Inferior parietal cortex (tissue), 1 donor: Measurements from ENCODE around the gene EIF4E2.
"Not testable (repeated sequence)": the region's sequence is repeated elsewhere in the genome, so short reads cannot be mapped to it uniquely, and the experiment has no call there.

Experiments used
- DNase-seq: peaks from one replicate; pipeline ENCODE4 v3.0.0-alpha.2; 2016; ENCODE audit errors: extremely low spot score

EIF4E2 gene

GRCh38 chr2:232521959-232522622, 28.4 kb upstream of the EIF4E2 start:
- DNase-seq, result peak; percentile 52

GRCh38 chr2:232522623-232523401, 27.7 kb upstream of the EIF4E2 start:
- no peak for DNase-seq

- DNase-seq, result no peak
Measured at GRCh38 chr2:232523402-232523681, 27.1 kb upstream of the EIF4E2 start.

GRCh38 chr2:232523682-232524597, 26.5 kb upstream of the EIF4E2 start:
- no peak for DNase-seq

- no peak for DNase-seq
Measured at GRCh38 chr2:232524771-232525170, 25.7 kb upstream of the EIF4E2 start.

DNA sequence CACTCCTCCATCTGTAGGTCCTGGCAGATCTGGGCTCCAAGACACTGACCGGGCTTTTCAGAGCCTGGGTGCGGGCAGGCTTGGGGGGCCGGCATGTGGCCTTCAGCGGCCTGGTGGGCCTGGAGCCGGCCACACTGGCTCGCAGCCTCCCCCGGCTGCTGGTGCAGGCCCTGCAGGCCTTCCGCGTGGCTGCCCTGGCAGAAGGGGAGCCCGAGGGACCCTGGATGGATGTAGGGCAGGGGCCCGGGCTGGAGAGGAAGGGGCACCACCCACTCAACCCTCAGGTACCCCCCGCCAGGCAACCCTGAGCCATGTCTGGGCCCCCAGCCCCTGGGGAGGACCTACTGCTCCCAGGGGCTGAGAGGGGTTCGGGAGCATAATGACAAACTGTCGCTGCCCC, 25.3 kb upstream of the EIF4E2 start:
- no peak for DNase-seq

DNA sequence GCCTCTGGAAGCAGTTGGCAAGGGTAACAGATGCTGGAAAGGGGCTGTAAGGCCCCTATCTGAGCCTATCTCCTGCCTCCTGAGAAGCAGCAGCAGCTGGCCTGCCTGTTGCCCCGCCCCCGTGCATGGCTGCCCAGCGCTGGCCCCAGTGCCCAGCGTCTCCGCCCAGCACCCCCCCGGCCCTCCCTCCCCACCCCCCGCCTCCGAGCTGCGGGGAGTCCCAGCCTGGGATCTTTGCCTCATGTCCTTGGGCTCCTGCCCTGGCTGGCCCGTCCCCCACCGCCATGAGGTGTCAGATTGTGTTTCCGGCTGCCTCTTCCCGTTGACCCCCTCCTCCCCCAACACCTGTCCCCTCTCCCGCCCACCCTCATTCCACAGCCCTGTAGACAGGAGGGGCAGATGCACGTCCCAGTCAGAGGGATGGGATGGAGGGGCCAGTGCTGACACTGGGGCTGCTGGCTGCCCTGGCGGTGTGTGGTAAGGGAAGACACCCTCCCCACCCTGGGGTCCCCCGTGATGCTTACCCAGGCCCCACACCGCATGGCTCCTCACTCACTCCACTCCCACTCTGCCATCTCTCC, 24.6 kb upstream of the EIF4E2 start, which contains the start of gene CHRND:
Gene CHRND, plus strand, starts transcription at position 370 of the 581 bp plus-strand sequence. Its CDS starts 56 bp downstream, at position 426.
- DNase-seq, result no peak

- DNase-seq, result no peak
Measured at GRCh38 chr2:232526372-232526941, 24.0 kb upstream of the EIF4E2 start.

DNA sequence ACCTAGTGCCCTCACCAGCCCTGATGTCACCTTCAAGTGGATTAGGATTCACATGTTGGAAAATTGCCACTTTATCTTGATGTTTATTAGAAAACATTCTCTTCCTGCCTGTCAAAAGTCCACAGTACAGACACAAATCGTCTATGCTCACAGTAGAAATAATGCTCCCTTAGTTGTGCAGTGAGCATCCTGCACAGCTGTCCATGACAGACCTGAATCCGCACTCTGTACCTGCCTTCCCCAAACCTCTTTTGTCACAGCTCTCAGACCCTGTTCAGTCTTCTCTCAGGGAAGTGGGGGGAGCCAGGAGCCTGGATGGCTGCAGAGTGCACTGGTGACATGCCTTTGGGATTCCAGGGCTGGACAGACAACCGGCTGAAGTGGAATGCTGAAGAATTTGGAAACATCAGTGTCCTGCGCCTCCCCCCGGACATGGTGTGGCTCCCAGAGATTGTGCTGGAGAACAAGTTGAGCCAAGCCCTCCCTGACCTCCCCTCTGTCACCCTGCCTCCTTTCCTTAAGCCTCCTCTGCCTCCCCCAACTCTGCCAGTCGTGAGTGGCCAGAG, 22.5 kb upstream of the EIF4E2 start:
- DNase-seq, result no peak

- no peak for DNase-seq
Measured at GRCh38 chr2:232528746-232529460, 21.6 kb upstream of the EIF4E2 start.

DNA sequence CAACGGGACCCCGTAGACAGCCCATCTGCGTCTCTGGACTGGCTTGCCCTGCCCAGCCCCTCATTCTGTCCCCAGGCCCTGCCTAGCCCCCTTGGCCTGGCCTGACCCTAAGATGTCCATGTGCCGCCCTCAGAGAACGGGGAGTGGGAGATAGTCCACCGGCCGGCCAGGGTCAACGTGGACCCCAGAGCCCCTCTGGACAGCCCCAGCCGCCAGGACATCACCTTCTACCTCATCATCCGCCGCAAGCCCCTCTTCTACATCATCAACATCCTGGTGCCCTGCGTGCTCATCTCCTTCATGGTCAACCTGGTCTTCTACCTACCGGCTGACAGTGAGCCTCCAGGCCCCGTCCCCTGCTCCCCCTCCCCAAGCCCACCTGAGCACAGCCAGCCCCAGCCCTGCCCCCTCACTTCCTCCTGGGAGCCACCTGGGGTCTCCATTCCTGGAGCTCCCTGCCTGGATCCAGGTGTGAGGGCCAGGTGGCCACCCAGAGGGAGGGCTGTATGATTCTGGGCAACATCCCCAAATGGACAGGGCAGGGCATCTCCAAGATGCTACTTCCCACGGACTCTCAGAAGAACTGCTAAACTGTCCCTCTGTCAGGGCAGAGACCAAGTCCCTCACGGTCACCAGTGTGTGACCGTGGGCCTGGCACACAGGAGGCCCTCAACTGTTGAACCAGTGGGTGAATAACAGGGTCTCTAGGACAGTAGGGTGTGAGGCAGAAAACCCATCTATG, 20.5 kb upstream of the EIF4E2 start:
- DNase-seq, result no peak

GRCh38 chr2:232530626-232531260, 19.7 kb upstream of the EIF4E2 start:
- no peak for DNase-seq

DNA sequence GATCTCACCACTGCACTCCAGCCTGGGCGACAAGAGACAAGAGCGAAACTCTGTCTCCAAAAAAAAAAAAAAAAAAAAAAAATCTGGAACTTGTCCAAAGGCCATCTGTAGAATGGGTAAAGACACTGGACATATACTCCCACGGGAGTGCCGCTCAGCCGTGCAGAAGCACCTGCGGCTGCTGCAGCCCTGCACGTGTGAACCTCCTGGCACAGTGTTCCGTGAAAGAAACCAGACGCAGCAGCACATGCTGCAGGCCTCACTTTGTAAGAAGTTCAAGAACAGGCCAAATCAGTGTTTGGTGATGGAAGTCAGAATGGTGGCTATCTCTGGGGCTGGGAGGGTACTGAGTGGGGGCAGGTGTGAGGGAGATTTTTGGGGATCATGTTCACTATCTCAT, 18.1 kb upstream of the EIF4E2 start:
- no peak for DNase-seq

GRCh38 chr2:232532821-232533220, 17.7 kb upstream of the EIF4E2 start:
- not testable (repeated sequence) for DNase-seq

DNA sequence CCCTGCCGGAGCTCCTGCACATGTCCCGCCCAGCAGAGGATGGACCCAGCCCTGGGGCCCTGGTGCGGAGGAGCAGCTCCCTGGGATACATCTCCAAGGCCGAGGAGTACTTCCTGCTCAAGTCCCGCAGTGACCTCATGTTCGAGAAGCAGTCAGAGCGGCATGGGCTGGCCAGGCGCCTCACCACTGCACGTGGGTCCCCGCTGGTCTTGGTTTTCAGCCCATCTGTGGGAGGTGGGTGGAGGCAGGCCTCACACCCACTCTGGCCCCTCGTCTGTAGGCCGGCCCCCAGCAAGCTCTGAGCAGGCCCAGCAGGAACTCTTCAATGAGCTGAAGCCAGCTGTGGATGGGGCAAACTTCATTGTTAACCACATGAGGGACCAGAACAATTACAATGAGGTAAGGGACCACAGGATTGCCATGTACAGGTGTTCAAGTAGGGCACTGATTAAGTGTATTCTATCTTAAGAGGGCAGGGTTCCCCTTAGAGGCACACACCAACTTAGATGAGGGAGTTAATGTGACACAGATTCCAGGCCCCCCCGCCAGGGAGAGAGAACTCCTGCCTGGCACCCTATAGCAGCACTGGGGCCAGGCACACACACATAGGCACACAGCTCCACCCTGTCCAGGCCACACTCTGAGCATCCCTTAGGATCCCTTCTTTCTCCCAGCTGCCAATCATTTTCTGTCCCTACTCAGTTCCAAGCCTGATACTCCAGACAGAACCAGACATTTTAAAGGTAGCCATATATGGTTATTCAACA, 16.4 kb upstream of the EIF4E2 start:
- DNase-seq, result no peak

GRCh38 chr2:232534940-232535651, 15.4 kb upstream of the EIF4E2 start:
- no peak for DNase-seq

DNA sequence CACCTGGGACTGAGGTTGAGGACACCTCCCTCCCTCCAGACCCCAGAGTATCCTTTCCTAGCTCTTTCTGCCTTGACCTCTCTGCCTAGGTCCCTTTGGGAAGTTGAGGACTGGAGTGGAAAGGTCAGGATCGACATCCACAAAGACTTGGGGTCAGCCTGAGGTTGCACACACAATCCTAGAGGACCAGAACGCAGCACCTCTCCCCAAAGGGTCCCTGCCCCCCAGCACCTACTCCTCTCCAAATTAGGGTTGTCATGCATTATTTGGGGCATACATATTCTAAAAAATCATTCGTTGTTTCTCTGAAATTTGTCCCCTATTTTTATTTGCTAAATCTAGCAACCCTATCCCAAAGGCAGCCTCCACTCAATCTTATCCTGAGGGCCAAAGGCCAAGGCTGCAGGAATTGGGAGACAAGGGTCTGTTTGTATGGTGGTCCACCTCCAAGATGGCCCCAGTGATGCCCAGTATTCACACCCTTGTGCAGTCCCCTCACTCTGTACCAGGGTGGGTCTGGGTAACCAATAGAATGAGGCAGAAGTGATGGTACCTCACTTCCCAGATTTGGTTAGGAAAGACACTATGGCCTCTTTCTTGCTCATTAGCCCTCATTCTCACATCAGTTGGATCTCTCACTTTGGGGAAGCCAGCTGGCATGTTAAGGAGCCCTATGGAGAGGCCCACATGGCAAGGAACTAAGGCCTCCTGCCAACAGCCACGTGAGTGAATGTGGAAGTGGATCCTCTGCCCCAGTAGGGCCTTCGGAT, 14.5 kb upstream of the EIF4E2 start:
- no peak for DNase-seq
